ENCODE results near the gene GPS1.

DNA sequence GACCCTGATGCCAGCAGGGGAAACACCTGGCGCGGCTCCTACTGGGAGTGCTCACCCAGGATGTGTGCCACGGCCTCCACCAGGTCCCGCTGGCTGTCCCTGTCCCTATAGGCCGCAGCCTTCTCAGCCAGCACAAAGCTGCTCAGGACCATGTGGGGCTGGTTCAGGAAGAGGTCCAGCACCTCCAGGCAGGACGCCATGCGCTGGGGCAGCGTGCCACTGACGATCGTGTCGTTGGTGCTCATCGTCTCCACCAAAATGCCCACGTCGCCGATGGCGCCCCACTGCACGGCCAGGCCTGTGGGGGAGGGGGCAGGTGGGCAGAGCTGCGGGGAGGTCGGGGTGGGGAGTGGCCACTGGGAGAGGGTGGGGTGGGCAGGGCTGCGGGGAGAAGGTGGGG, 29.8 kb downstream of the GPS1 start:
- no peak for TF ChIP-seq CTCF (IDR thresholded peaks at IDR 0.05 in 2 of 3, conservative IDR thresholded peaks at IDR 0.05 in 1 of 3; ENCODE audit: control insufficient read depth in 2 of 3, extremely low read depth in 1 of 3, insufficient read depth in 1 of 3, low read depth in 3 of 3, low read length in 3 of 3)
- TF ChIP-seq EGR1 (IDR thresholded peaks at IDR 0.05; ENCODE audit: borderline replicate concordance in 1 of 2, low read depth in 2 of 2, low read length in 2 of 2), result no peak
- no peak for TF ChIP-seq FOXM1 (IDR thresholded peaks at IDR 0.05; ENCODE audit: low read depth, low read length)
- TF ChIP-seq JUNB (IDR thresholded peaks at IDR 0.05), result no peak
- TF ChIP-seq MYB (IDR thresholded peaks at IDR 0.05; ENCODE audit: borderline replicate concordance, low read depth, low read length), result no peak
- TF ChIP-seq NFIC (IDR thresholded peaks at IDR 0.05; ENCODE audit: low read depth, low read length), result no peak
- TF ChIP-seq EZH2 (IDR thresholded peaks at IDR 0.05; ENCODE audit: borderline replicate concordance, control insufficient read depth, low read depth, low read length), result no peak
- no peak for TF ChIP-seq ZNF274 (IDR thresholded peaks at IDR 0.05; ENCODE audit: insufficient read depth, insufficient read length)
- TF ChIP-seq KAT2A (conservative IDR thresholded peaks at IDR 0.05; ENCODE audit: control insufficient read depth, low read depth, low read length), result no peak
- TF ChIP-seq EP300 (IDR thresholded peaks at IDR 0.05; ENCODE audit: borderline replicate concordance in 1 of 2, control insufficient read depth in 1 of 2, low read depth in 2 of 2, low read length in 2 of 2), result no peak
